ENCODE results near the gene TEX53.
A peak's percentile ranks its signal among the peaks of the same experiment; 100 is the strongest.

Gene TEX53

GRCh38 chr9:114613087-114613486, 44.5 kb downstream of the TEX53 start:
- peak overlapping the region; percentile 97 for H3K9ac ChIP-seq (ENCODE audit: low read length)
- peak overlapping the region; percentile 66 for H3K4me3 ChIP-seq (ENCODE audit: low read length)
- no peaks in the 10 kb centered on the region for H3K9me2 ChIP-seq (replicated peaks; ENCODE audit: insufficient read depth, low read length)
- no peaks in the 10 kb centered on the region for H3K27me3 ChIP-seq (replicated peaks; ENCODE audit: insufficient read depth, low read length)
- H2AFZ ChIP-seq (ENCODE audit: low read length) = no peak overlapping the region
- no peaks in the 10 kb centered on the region for H3K36me3 ChIP-seq (replicated peaks; ENCODE audit: insufficient read depth, low read length)
- no peak for TF ChIP-seq EZH2phosphoT487 (IDR thresholded peaks at IDR 0.05; ENCODE audit: low read length)
- no peak; the same call in 1 of the 2 replicates for TF ChIP-seq CTCF (IDR thresholded peaks at IDR 0.05; ENCODE audit: low read length)
- no peak for TF ChIP-seq EZH2 (optimal IDR thresholded peaks at IDR 0.05; ENCODE audit: low read depth, low read length)
- peaks cover 70% of the 10 kb centered on the region for H3K79me2 ChIP-seq (ENCODE audit: low read length)
- peak overlapping the region; percentile 90 for H3K27ac ChIP-seq (ENCODE audit: low read length)
- peaks cover 60% of the 10 kb centered on the region for H3K4me1 ChIP-seq (ENCODE audit: low read length)
- H3F3A ChIP-seq (ENCODE audit: insufficient read depth, low read length) = peaks cover 54% of the 10 kb centered on the region
- H3K9me3 ChIP-seq (replicated peaks; ENCODE audit: insufficient read depth, low read length) = no peaks in the 10 kb centered on the region
- peak; percentile 61 for DNase-seq
- H4K20me1 ChIP-seq (ENCODE audit: insufficient read depth, low read length) = no peaks in the 10 kb centered on the region
- H3K4me2 ChIP-seq (ENCODE audit: low read depth, low read length) = peak overlapping the region; percentile 91

GRCh38 chr9:114612272-114612923, 45.2 kb downstream of the TEX53 start:
- Histone ChIP-seq H3K27me3 (replicated peaks; ENCODE audit: insufficient read depth, low read length) (no peaks in the 10 kb centered on the region), H3K9me3 (replicated peaks; ENCODE audit: insufficient read depth, low read length) (no peaks in the 10 kb centered on the region), H3K9me2 (replicated peaks; ENCODE audit: insufficient read depth, low read length) (no peaks in the 10 kb centered on the region), H3K79me2 (ENCODE audit: low read length) (peaks cover 63% of the 10 kb centered on the region), H2AFZ (ENCODE audit: low read length) (no peak overlapping the region), H3K4me3 (ENCODE audit: low read length) (peak overlapping the region; percentile 66), H3K36me3 (replicated peaks; ENCODE audit: insufficient read depth, low read length) (no peaks in the 10 kb centered on the region), H3K27ac (ENCODE audit: low read length) (peak overlapping the region; percentile 90), H3K9ac (ENCODE audit: low read length) (peak overlapping the region; percentile 97), H4K20me1 (ENCODE audit: insufficient read depth, low read length) (no peaks in the 10 kb centered on the region), H3K4me2 (ENCODE audit: low read depth, low read length) (peak overlapping the region; percentile 91), H3F3A (ENCODE audit: insufficient read depth, low read length) (peaks cover 51% of the 10 kb centered on the region), H3K4me1 (ENCODE audit: low read length) (peaks cover 62% of the 10 kb centered on the region)
- TF ChIP-seq EZH2phosphoT487 (IDR thresholded peaks at IDR 0.05; ENCODE audit: low read length) (no peak), EZH2 (optimal IDR thresholded peaks at IDR 0.05; ENCODE audit: low read depth, low read length) (no peak), CTCF (IDR thresholded peaks at IDR 0.05; ENCODE audit: low read length) (no peak)
- no peak for DNase-seq

GRCh38 chr9:114611516-114612271, 45.9 kb downstream of the TEX53 start:
- H3K4me2 ChIP-seq (ENCODE audit: low read depth, low read length) = peak overlapping the region; percentile 91
- no peaks in the 10 kb centered on the region for H3K36me3 ChIP-seq (replicated peaks; ENCODE audit: insufficient read depth, low read length)
- H3K27ac ChIP-seq (ENCODE audit: low read length) = peak overlapping the region; percentile 90
- peak overlapping the region; percentile 97 for H3K9ac ChIP-seq (ENCODE audit: low read length)
- H3K79me2 ChIP-seq (ENCODE audit: low read length) = peaks cover 61% of the 10 kb centered on the region
- TF ChIP-seq EZH2phosphoT487 (IDR thresholded peaks at IDR 0.05; ENCODE audit: low read length) = no peak
- TF ChIP-seq CTCF (IDR thresholded peaks at IDR 0.05; ENCODE audit: low read length) = no peak
- no peak for TF ChIP-seq EZH2 (optimal IDR thresholded peaks at IDR 0.05; ENCODE audit: low read depth, low read length)
- peak; percentile 61 for DNase-seq
- H4K20me1 ChIP-seq (ENCODE audit: insufficient read depth, low read length) = no peaks in the 10 kb centered on the region
- no peaks in the 10 kb centered on the region for H3K9me2 ChIP-seq (replicated peaks; ENCODE audit: insufficient read depth, low read length)
- H3F3A ChIP-seq (ENCODE audit: insufficient read depth, low read length) = peaks cover 44% of the 10 kb centered on the region
- peaks cover 60% of the 10 kb centered on the region for H3K4me1 ChIP-seq (ENCODE audit: low read length)
- H3K9me3 ChIP-seq (replicated peaks; ENCODE audit: insufficient read depth, low read length) = no peaks in the 10 kb centered on the region
- peak overlapping the region; percentile 48 for H2AFZ ChIP-seq (ENCODE audit: low read length)
- H3K4me3 ChIP-seq (ENCODE audit: low read length) = peak overlapping the region; percentile 66
- H3K27me3 ChIP-seq (replicated peaks; ENCODE audit: insufficient read depth, low read length) = no peaks in the 10 kb centered on the region
